Gastroesophageal sphincter (tissue), 4 donors: ENCODE measurements around the gene PCSK5. TPM values are rescaled to one million over a fixed set of nuclear protein-coding genes. Genes with fewer than 3 reads are reported as not detected.

Source experiments
- ATAC-seq: fragments of 150-250 bp; one replicate; pipeline ENCODE4 v1.9.1; 2016; ENCODE audit warnings: mild to moderate bottlenecking, moderate library complexity
- H3K27ac ChIP-seq, 4 donors: fragments of 200-600 bp; sonication (generic) in 3 of 4; 1 replicate in 3 of 4; 2 replicates in 1 of 4; pipeline ENCODE4 v1.5.1; 2016 to 2019
- H3K27me3 ChIP-seq: fragments of 200-600 bp; sonication (generic); one replicate; pipeline ENCODE4 v1.5.1; 2019
- H3K36me3 ChIP-seq, 2 donors: fragments of 200-600 bp; sonication (generic); one replicate each; pipeline ENCODE4 v1.5.1; 2019; ENCODE audit warnings: control low read depth in 1 of 2
- H3K4me1 ChIP-seq, 3 donors: fragments of 200-600 bp; sonication (generic); 1 replicate in 2 of 3; 2 replicates in 1 of 3; pipeline ENCODE4 v1.5.1; 2016 to 2019; ENCODE audit warnings: control low read depth in 2 of 3
- H3K4me3 ChIP-seq, 2 donors: fragments of 200-600 bp; sonication (generic); one replicate each; pipeline ENCODE4 v1.5.1; 2019; ENCODE audit warnings: mild to moderate bottlenecking in 1 of 2, moderate library complexity in 1 of 2
- H3K9me3 ChIP-seq, 3 donors: fragments of 200-600 bp; sonication (generic); one replicate each; pipeline ENCODE4 v1.5.1; 2017 to 2019; ENCODE audit warnings: control low read depth in 2 of 3
- EP300 ChIP-seq: sonication (generic); formaldehyde crosslinking; IDR thresholded peaks from one replicate; pipeline ENCODE4 v1.6.1; 2017; ENCODE audit warnings: antibody characterized with exemption, mild to moderate bottlenecking
- POLR2A ChIP-seq, 2 donors: fragments of 450-650 bp; IDR thresholded peaks; one replicate each; pipeline ENCODE4 v1.6.1; 2017; ENCODE audit warnings: antibody characterized with exemption in 2 of 2, mild to moderate bottlenecking in 2 of 2, moderate library complexity in 1 of 2
- POLR2AphosphoS5 ChIP-seq: sonication (generic); formaldehyde crosslinking; IDR thresholded peaks from one replicate; pipeline ENCODE4 v1.6.1; 2017; ENCODE audit warnings: antibody characterized with exemption
- WGBS, 2 donors: methylation state at CpG; one replicate each; pipeline ENCODE4 v1.1.5; 2018; ENCODE audit warnings: low coverage in 1 of 2; 5-methylcytosine and 5-hydroxymethylcytosine counted together
- total RNA-seq, 4 donors: library from RNA; depleted of rRNA; stranded (reverse); fragments of >200 nt; gene quantifications; one replicate each; pipeline ENCODE4 v1.1.0, GENCODE V29; 2016
- TF ChIP-seq, protein P1 (sequence below), 4 experiments: fragments of 200-600 bp in 2 of 4; fragments of 450-650 bp in 2 of 4; sonication (generic) in 1 of 4; IDR thresholded peaks; one replicate each; pipeline ENCODE4 v1.5.1; 2017 to 2019; ENCODE audit warnings: antibody characterized with exemption in 4 of 4, mild to moderate bottlenecking in 2 of 4, moderate library complexity in 2 of 4

Gene PCSK5
- total RNA-seq, 4 donors from 2014 or later: 20.1 to 37.3 (median 28.1) TPM

DNA sequence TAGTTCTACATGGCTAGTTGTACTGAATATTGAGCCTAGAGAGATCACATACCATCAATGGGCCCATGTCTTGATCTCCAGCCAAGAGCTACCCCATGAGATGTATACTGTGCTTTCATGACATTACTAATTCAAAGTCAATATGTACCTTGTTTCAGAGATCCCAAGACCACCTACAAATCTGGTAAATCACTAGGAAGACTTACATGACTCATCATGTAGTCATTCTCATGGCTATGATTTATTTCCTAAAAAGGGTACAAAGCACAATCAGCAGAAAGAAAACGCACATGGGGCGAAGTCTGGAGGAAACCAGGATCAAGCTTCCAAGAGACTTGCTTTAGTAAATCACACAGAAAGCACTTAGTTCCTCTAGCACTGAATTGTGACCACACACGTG lies 103.0 kb downstream of the PCSK5 start:
- no peak overlapping the region for H3K27ac ChIP-seq
- no peak for TF ChIP-seq POLR2A (IDR thresholded peaks at IDR 0.05)
- 68 to 78% methylated on average over 1 to 3 of the region's 3 CpGs for WGBS, 2 donors
- ATAC-seq: no peak
- H3K36me3 ChIP-seq: no peaks in the 10 kb centered on the region
- H3K9me3 ChIP-seq: no peaks in the 10 kb centered on the region
- no peak overlapping the region for H3K4me3 ChIP-seq
- peaks cover 0 to 22% (median 0%) of the 10 kb centered on the region in 3 donors for H3K4me1 ChIP-seq
- no peaks in the 10 kb centered on the region for H3K27me3 ChIP-seq

DNA sequence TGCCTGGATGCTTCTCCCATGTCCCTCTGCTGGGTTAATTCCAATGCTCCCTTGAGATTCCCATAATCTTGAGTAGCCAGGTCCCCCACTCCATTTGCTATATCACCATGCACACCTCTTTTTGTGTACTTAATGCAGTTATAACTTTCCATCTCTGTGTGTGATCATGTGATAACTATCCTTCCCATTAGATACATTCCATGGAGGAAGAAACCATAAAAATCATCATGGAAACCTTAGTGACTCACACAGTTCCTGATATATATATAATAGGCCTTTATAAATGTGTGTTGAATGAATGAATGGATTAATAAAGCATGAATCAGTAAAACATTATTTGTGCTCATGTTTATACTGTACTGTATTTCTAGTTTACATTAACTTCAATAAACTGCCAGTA lies 104.6 kb downstream of the PCSK5 start:
- ATAC-seq: no peak
- Histone ChIP-seq H3K9me3 (no peaks in the 10 kb centered on the region), H3K4me3 (no peak overlapping the region), H3K27ac (no peak overlapping the region), H3K4me1 (peaks cover 0 to 22% (median 0%) of the 10 kb centered on the region in 3 donors), H3K36me3 (no peaks in the 10 kb centered on the region), H3K27me3 (no peaks in the 10 kb centered on the region)
- TF ChIP-seq POLR2AphosphoS5 (no peak), EP300 (no peak), POLR2A (IDR thresholded peaks at IDR 0.05) (no peak)
- TF ChIP-seq, protein P1, sequence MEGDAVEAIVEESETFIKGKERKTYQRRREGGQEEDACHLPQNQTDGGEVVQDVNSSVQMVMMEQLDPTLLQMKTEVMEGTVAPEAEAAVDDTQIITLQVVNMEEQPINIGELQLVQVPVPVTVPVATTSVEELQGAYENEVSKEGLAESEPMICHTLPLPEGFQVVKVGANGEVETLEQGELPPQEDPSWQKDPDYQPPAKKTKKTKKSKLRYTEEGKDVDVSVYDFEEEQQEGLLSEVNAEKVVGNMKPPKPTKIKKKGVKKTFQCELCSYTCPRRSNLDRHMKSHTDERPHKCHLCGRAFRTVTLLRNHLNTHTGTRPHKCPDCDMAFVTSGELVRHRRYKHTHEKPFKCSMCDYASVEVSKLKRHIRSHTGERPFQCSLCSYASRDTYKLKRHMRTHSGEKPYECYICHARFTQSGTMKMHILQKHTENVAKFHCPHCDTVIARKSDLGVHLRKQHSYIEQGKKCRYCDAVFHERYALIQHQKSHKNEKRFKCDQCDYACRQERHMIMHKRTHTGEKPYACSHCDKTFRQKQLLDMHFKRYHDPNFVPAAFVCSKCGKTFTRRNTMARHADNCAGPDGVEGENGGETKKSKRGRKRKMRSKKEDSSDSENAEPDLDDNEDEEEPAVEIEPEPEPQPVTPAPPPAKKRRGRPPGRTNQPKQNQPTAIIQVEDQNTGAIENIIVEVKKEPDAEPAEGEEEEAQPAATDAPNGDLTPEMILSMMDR (IDR thresholded peaks at IDR 0.05): no peak

DNA sequence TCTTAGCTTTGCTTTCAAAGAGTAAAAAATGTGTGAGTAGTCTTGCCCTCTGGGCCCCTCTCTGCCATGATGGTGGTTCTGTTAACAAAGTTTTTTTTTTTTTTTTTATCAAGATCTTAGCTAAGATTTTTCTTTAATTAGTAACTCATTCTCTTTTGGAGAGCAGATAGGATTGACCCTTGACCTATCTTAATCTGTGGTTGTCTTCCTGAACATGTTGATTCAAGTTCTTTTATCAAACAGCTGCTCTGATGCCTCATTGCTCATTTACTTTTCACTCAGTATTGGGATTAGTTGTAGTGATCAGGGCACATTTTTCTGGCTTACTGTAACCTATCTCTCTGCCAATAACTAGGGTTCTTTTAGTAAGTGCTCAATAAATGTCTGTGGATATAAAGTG lies 106.3 kb downstream of the PCSK5 start:
- Histone ChIP-seq H3K36me3 (no peaks in the 10 kb centered on the region), H3K9me3 (no peaks in the 10 kb centered on the region), H3K4me3 (no peak overlapping the region), H3K27ac (no peak overlapping the region), H3K4me1 (peaks cover 0 to 27% (median 0%) of the 10 kb centered on the region in 3 donors), H3K27me3 (no peaks in the 10 kb centered on the region)
- ATAC-seq: no peak
- TF ChIP-seq POLR2AphosphoS5: no peak
- no peak for TF ChIP-seq EP300
- TF ChIP-seq, protein P1 (IDR thresholded peaks at IDR 0.05): no peak
- no peak for TF ChIP-seq POLR2A (IDR thresholded peaks at IDR 0.05)

DNA sequence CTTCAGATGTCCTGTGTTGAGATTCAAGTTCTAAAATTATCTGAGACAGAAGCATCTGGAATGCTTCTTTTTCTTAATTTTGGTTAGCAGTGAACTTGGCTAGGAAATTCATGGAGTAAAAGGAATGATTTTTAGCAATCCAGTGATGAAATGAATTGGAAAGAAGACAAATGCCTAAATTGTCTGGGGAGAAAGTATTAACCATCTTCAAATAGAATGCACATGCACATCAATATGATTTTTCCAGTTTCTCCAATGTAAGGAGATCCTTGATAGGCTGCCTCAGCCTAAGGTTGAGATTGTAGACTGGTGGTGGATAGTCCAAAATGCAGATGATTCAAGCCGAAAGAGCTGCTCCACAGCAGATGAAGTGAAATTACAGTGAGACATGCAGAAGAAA lies 106.7 kb downstream of the PCSK5 start:
- WGBS, 2 donors: 78 to 86% methylated on average over 1 of the region's 1 CpG
- ATAC-seq: no peak

DNA sequence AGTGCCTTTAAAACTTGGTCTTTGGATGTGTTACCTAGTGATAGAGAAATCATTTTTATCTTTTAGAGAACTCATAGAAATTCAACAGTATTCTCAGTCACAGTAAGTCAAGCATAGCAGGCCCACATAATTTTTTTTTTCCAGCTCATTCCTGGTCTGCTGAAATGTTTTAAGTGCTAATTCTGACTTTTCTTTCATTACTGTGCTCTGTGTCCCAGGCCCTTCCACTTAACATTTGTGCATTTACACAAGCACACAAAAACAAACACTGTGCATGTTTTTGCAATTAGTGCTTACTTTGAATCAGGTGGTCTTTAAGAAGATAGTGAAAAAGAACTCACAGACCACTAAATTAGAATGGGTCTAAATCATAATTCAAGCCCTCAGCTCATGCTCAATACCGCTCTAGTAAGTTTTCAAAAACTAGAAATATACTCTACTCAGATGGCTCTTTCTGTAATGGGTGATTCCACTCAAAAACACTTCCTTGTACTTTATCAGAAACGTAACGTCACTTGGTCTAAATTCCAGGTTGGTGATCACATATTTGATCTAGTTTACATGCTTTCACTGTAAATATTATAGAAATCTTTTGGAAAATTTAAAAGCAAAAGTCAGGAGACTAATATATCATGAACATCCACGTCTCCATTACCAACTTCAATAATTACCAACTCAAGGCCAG lies 107.8 kb downstream of the PCSK5 start:
- H3K27ac ChIP-seq: no peak overlapping the region
- 87 to 95% methylated on average over 4 of the region's 4 CpGs for WGBS, 2 donors
- ATAC-seq: no peak
- TF ChIP-seq, protein P1 (IDR thresholded peaks at IDR 0.05): no peak
- TF ChIP-seq POLR2A (IDR thresholded peaks at IDR 0.05): no peak
- TF ChIP-seq POLR2AphosphoS5: no peak
- TF ChIP-seq EP300: no peak
- no peaks in the 10 kb centered on the region for H3K36me3 ChIP-seq
- no peaks in the 10 kb centered on the region for H3K9me3 ChIP-seq
- H3K27me3 ChIP-seq: no peaks in the 10 kb centered on the region
- H3K4me3 ChIP-seq: no peak overlapping the region
- H3K4me1 ChIP-seq: peaks cover 0 to 27% (median 0%) of the 10 kb centered on the region in 3 donors

More for the DNA sequence above, 106.7 kb downstream of the PCSK5 start:
- TF ChIP-seq POLR2A (IDR thresholded peaks at IDR 0.05) (no peak), POLR2AphosphoS5 (no peak), EP300 (no peak)
- TF ChIP-seq, protein P1 (IDR thresholded peaks at IDR 0.05): no peak
- H3K27me3 ChIP-seq: no peaks in the 10 kb centered on the region
- no peak overlapping the region for H3K4me3 ChIP-seq
- H3K9me3 ChIP-seq: no peaks in the 10 kb centered on the region
- no peak overlapping the region for H3K27ac ChIP-seq
- H3K36me3 ChIP-seq: no peaks in the 10 kb centered on the region
- peaks cover 0 to 27% (median 0%) of the 10 kb centered on the region in 3 donors for H3K4me1 ChIP-seq
